GM18867 (cell line): Measurements from ENCODE around the gene GON7.
"Not testable (repeated sequence)": the region's sequence is repeated elsewhere in the genome, so short reads cannot be mapped to it uniquely, and the experiment has no call there.

Source experiments
- ATAC-seq: cut with Tn5 transposase; IDR thresholded peaks from one replicate; pipeline ENCODE4 v1.9.1; 2021; ENCODE audit warnings: mild to moderate bottlenecking, moderate library complexity; ENCODE audit not compliant: unreplicated experiment

The GON7 gene, protein sequence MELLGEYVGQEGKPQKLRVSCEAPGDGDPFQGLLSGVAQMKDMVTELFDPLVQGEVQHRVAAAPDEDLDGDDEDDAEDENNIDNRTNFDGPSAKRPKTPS

DNA sequence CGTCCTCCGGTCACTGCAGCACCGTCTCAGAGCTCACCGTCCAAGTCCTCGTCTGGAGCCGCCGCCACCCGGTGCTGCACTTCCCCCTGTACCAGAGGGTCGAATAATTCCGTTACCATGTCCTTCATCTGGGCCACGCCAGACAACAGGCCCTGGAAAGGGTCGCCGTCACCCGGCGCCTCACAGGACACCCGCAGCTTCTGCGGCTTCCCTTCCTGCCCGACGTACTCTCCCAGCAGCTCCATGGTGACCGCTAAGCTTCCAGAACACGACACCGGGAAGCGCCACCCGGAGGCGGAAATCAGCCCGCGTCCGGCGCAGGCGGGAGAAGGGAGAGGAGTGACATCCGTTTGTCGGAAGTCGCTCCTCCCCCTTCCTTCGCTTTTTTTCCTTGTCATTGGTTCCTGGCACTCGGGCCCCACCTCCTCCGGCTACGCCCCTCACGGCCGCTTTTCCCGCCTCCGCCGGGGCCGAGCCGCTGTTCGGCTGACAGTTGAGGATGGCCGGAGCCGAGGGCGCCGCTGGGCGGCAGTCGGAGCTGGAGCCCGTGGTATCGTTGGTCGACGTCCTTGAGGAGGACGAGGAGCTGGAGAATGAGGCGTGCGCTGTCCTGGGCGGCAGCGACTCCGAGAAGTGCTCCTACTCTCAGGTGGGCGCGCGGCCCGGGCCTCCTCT is at the start of gene GON7, which contains the start of gene UBR7:
Gene GON7, minus strand, starts transcription at position 273 of the 675 bp plus-strand sequence. Its CDS starts 28 bp downstream, at position 245.
Gene UBR7, plus strand, starts transcription at position 464 of the 675 bp plus-strand sequence. Its CDS starts 36 bp downstream, at position 500.
- ATAC-seq: peak; percentile 79

DNA sequence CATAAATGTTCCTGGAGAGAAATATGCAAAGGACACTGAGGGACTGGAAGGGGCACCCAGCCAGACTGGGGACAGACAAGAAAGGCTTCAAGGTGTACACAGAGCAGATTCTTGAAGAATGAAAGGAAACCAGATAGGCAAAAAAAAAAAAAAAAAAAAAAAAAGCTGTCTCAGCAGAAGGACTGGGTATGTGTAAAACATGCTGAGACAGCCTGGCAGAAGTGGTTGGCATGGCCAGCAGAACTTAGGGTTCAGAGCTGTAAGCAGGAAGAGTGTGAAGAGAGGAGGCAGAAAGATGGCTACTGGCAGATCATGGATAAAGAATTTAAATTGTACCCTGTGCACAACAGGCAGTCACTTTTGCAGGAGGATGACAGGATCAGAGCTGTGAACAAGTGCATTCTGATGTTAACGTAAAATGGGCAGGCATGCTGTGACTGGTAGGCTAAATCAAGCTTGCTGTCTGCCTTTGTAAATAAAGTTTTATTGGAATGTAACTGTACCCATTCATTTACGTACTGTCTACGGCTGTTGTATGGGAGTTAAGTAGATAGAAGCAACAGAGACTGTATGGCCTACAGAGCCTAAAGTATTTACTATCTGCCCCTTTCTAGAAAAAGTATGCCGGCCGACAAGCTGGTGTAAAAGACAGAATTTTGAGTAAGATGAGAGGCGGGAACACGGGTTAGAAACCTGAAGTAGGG is 42.4 kb upstream of the GON7 start:
- ATAC-seq: no peak

DNA sequence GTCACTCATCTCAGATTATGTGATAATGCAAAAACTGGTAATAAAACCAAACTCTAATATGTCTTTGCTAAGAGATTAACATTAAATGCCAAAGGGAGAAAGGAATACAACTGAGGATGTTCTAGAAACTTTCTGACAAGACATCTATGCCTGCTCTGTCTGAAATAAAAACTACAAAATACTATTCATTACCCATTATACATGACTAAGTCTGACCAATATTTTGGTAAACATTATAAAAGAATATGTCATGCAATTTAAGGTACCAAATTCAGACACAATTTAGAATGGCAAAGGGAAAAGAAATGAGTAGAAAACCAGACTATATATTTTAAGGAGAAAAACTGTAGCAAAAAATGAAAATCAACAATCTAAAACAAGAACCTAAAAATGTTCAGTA is 39.7 kb upstream of the GON7 start:
- ATAC-seq: no peak

DNA sequence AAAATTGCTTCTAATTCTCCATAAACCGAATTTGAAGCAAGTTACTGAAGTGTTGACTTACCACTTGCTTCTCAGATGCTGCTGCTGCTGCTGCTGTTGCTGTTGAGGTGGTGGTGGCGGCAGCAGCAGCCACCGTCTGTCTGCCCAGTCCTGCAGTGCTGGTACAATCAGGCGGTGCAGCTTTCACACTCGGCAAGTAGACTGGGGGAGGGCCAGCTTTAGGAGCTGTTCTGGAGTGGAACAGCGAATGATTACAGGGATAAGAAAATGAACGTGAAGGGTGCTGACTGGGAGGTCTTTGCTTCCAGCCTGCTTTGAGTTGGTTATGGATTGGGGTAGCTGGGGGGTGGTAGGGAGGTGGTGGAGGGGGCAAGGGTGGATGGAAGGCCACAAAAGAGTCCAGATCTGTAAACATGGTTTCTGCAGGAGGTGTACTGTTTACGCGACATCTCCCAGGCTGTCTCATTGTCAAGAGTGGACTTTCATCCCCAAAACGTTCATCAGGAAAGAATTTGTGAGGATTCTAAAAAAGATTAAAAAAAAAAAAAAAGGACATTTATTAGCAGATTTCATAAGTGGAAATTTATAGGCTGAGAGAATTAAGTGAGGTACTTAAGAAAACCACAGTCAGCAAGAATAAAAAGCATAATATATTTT is 39.0 kb upstream of the GON7 start:
- no peak for ATAC-seq

DNA sequence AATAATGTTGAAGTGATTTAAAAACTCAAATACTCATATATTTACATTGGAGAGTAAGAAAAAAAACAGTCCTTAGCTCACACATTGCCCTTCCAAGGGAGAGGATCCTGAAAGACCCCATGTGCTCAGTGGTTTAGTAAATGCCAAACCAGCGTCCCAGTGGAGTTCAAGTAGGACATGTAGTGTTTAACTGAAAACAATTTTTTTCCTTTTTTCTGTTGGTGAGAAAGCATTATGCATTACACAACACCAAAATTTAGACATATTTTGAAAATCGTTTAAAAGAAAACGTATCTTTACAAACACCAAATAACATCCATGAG is 33.8 kb upstream of the GON7 start:
- ATAC-seq: no peak

DNA sequence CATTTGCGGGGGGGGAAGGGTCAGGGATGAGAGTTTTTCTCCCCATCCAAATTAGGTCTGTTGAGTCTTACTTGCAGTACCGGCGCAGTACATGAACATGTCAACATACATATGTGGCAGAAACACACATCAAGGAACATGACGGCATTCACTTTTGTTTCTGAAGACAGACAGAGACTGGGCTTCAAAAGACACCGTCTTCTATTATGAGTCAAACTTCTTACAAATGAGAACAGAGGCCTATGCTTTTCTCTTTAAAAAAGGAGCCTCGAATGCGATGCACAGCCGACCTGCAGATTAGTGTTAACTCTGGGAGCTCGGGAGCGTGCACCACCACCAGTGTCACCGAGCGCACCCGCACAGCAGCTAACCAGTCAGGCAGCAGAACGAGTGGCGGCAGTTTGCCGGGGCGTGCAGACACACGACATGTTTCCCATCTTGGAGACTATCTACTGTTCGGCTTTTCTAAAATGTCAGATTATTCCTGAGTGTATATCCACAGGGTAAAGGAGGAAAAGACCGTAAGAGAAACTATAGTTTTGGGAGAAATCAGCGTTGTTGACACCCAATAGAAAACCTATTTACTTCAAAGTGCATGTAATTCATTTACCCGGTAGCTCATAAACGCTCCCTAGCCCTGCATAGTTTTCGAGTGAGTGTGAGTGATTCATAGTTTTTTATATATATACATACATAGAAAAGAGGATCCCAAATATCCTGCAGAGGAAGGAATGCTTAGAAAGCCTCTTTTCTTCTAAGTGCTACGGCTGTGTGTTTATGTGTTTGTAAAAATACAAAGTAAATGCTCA is 33.2 kb upstream of the GON7 start:
- ATAC-seq: no peak

DNA sequence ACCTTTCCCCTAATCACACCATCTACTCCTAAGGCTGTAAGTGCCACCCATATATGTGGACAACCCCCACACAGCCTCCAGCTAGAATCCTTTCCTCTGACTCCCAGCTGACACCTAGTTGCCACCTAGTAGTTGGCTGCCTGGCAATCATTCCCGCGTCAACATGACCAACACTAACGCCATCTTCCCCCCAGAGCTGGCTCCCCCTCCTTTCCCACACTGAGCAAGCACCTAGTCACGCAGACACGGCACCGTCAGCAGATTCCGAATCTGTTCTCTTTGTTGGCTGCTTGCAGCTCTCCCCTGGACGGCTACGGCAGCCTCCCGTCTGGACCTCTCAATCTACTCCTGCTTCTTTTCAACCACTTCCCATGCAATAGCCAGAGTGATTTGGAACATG is 27.9 kb upstream of the GON7 start:
- no peak for ATAC-seq

DNA sequence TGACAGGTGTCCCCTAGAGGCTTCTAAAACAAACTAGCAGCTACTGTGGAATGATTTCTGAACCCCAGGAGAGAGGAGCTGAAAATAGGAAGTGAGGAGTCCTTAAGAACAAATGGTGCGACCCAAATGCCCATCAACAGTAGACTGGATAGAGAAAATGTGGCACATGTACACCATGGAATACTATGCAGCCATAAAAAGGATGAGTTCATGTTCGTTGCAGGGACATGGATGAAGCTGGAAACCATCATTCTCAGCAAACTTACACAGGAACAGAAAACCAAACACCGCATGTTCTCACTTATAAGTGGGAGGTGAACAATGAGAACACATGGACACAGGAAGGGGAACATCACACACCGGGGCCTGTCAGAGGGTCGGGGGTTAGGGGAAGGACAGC is 26.2 kb upstream of the GON7 start:
- not testable (repeated sequence) for ATAC-seq

DNA sequence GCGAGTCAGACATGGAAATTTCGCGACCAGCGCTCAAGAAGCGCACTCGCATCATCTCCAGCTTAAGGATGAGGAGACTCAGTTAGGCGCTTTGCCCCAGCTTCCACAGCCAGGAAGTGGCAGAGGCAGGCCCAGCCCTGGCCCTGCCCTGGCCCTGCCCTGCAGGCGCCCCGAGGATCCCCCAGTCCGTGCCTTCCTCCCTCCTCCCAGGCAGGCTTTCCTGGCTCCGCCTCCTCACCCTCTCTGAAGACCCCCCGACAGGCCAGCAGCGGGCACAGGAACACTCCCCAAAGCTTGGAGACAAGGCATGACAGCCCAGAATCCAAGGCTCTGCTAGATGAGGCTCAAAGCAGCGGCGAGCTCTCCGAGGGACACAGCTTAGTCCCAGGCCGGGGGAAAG is 25.3 kb upstream of the GON7 start:
- ATAC-seq: no peak

DNA sequence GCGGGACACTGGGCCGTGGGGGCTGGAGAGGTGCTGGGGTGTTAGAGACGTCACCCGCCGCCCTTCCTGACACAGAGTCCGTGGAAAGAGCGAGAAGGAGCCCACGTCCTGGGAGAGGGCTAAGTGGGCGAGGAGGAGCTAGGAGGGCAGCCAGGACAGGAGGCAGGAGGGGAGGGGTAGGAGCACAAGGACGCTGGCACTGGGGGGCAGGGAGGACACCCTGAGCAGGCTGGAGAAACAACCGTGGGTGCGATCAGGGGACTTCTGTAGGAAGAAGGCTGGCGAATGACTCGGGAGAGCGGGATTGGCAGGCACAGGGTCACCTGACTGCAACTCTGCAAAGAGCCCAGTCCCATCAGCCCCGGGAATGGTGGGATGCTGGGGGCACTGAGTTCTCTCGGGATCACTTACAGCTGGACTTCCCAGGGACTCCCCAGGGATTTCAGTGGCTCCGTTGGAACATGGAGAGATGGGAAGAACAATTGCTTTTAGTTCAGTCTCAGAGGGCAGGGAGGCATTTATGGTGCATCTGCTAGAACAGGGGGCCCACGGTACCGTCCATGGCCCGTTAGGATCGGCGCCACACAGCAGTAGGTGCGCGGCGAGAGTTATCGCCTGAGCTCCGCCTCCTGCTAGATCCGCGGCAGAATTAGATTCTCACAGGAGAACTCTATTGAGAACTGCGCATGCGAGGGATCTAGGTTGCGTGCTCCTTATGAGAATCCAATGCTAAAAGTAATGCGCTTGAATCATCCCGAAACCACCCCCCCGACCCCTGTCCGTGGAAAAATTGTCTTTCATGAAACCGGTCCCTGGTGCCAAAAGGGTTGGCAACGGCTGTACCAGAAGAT is 24.5 kb upstream of the GON7 start:
- ATAC-seq: no peak

DNA sequence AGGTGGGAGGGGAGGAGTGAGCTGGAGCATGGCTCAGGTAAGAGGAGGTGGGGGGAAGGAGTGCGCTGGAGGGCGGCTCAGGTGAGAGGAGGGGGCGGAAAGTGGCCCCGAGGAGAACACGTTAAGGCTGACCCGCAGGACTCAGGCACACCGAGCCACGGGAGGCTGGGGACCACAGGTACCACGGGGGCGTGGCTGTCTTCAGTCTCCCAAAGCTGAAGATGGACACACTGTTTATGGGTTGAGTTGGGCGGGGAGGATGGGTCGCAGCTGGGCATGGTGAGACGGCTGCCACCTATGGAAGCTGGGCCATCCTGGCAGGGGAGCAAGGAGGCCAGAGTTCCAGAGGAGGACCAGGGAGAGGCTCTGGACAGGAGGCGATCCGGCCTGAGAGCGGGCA is 23.7 kb upstream of the GON7 start:
- ATAC-seq: no peak

DNA sequence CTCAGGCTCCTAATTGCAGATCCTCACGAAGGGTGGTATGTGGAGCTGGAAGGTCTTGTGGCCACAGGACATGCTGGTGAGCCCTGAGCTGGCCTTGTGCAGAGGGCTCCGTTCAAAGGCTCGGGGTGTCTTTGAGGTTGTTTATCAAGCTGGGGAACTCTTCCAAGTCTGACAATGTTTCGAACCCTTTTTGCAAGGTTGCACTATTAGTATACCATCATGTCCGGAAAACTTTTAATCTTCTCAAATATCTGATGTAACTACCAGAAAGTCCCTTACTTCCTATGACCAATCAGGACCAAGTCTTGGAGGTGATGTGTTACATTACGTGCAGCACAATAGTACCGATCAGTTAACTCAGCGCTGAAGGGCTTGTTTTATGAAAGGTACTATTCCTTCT is 21.7 kb upstream of the GON7 start:
- ATAC-seq: no peak

DNA sequence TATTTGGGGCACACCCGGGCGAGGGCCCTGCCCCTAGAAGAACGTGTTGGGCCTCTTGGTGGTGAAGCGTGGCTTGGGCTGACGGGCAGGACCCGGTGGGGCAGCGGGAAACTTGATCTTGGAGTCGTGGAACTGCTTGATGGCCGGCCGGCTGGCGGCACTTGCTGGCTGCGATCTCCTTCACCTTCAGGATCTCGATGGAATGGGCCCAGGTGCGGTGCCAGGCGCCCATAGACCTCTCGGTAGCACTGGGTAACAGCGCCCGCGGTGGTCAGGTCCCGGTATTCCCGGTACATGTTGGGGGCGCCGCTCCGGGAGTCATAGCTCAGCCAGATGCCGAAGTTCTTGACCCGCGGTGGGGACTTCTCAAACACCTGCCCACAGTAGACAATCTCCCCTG is 16.7 kb upstream of the GON7 start:
- ATAC-seq: no peak

DNA sequence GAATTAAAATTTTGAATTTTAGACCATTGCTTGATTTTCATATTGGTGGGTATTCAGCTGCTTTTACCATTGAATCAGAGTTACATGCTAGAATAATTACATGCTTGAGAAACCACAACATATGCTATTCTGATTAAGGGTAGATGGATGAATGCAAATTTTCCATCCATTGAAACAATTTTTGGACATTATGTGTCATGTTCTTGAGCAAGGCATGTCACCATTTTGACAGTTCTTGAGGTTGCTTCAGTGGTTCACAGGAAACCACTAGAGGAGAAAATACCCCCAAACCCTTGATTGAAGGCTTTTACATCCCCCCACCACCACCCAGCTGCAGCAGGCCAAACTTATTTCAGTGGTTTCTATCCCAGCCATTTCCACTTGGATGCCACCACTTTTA is 13.6 kb upstream of the GON7 start:
- ATAC-seq: no peak

DNA sequence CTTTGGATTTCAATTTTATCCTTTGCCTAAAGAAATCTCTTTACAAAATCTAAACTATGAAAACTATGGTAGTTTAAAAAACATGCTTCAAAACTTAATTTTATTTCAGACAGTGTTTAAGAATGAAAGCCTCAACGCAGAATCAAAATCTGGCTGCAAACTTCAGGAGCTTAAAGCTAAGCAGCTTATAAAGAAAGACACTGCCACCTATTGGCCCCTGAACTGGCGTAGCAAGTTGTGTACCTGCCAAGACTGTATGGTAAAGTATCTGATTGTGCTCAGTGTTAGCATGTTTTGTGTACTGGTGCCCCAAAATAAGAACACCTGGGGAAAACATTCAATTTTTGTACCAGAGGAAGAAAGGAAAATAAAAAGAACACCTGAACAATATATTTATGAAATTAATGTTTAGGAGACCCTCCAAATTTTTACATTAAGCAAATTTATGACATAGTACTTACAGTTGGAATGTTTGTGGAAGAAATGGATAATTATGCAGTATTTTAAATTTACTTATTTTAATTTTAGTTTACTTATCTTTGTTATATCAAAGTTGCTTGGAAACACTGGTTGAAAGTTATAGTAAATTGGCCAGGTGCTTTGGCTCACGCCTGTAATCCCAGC is 12.3 kb upstream of the GON7 start:
- peak; percentile 72 for ATAC-seq

DNA sequence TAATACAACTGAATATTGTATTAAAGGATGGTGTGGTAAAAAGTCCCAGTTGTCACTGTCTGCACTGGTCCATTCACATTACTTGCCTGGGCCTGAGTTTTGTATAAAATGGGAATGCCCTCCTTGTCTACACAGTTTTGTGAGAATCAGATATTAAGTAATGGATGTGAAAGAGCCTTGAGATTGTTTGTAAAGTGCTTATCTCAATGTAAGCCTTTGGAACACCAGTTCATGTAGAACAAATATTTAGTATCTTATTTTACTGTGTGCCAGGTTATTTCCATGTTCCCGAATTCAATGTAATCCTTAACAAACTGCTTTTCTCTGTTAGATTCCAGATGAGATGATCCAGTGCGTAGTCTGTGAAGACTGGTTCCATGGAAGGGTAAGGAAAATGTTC is 7.7 kb upstream of the GON7 start:
- no peak for ATAC-seq

DNA sequence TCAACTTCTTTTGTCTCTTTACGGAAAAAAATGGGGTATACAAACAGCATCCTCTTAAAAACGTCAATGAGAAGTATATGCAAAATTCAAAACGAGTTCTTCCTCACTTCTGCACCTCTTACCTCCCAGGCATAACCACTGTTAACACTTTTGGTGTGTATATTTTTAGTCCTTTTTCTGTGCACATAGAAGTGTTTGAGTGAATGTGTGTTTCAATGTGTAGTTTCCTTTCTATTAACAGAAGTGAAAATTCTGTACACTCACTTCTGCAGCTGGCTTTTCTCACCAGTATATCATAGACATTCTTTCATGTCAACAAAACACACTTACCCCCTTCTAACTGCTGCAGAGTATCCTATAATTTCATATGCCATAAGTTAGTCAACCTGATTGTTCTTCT is 5.6 kb upstream of the GON7 start:
- ATAC-seq: peak; percentile 82

DNA sequence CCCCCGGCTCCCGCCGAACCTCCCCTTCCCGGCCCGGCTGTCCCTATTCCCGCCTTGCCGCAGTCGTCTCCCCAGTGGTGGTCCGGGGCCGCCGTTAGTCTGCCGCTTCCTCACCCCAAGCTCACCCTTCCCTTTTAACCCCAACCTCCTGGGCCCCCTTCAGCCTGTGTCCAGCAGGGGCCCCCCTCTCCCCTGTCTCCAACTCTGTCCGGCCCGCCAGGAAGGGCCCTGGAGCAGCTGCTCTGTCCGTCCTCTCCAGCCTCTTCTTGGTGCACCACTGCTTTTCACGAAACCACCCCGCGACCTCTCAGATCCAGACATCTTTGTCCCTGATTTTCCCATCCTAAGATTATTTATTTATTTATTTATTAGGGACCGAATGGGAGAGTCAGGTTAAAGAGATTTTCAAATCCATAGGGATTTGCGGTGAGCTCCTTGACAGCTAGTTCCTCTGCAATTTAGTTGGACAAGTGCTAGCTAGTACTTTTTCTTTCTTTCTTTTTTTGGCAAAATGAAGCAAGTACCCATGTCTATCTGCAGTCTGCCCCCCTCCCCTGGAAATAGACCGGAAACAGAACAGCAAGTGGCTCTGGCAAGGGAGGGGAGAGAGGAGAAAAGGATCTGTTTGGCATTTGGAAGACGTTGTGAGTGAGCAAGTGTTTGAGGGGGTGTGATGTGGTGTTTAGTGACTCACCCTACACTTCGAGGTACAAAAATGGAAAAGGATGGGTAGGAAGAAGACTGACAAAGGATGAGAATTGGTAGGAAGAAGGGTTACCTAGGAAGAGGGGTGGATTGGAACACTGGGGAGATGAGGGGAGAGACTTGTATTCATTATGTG is 823 bp upstream of the GON7 start:
- ATAC-seq: peak; percentile 37

DNA sequence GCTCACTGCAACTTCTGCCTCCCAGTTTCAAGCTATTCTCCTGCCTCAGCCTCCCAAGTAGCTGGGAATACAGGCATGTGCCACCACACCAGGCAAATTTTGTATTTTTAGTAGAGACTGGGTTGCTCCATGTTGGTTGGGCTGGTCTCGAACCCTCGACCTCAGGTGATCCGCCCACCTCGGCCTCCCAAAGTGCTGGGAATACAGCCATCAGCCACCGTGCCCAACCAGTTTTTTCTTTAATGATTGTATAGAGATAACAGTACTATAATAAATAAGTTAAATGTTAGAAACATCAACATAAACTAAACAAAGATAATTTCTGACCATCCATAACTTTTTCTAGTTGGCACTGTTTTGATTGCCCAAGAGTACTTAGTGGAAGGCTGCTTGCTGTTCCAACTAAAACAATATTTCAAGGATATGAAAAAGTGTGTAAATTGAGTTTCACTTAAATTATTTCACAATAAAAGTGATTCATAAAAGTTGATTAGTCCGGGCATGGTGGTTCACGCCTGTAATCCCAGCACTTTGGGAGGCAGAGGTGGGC is 5.6 kb downstream of the GON7 start:
- ATAC-seq: no peak
